Heart left ventricle (tissue), 13 donors: ENCODE results near the gene ISOC1.

ENCODE experiments used
- POLR2A ChIP-seq, 2 donors: fragments of 450-650 bp; IDR thresholded peaks; one replicate each; pipeline ENCODE4 v1.6.1; 2017; ENCODE audit warnings: antibody characterized with exemption in 2 of 2, mild to moderate bottlenecking in 2 of 2, moderate library complexity in 2 of 2
- TF ChIP-seq, protein P1 (sequence below), 12 donors: fragments of 200-600 bp; sonication (generic) in 4 of 12; IDR thresholded peaks; one replicate each; pipeline versions ENCODE4 v1.5.0 to v1.8.0; 2018 to 2022; ENCODE audit warnings: antibody characterized with exemption in 12 of 12, mild to moderate bottlenecking in 5 of 12
- donor health status: ischemic (EF 13 %, LVEDD 7.1; RV severe dilation, severe dysfunction).
- donor health status: DM: no; HTN: yes; CAD: no.
- donor health status: DM: no; HTN: no; CAD: no.
- donor health status: ischemic (EF 25% LVEDD 6.9; RV normal size, moderate dysfunction).
- donor health status: ischemic (EF 25% LVEDD 5.7; RV mildly dilated, moderate dysfunction).
- donor health status: ischemic (EF 35%, LVEDD 5.7; RV mildly dilated, moderate dysfunction).
- donor health status: nonischemic (EF 11% LVEDD 7.7; RV severe dilation, severe dysfunction).
- donor health status: DM: yes; HTN: yes; CAD: no.
- donor health status: PGD.
- donor health status: ischemic (EF 29% LVEDD 5.4; RV normal size, mild dysfunction).
- donor health status: nonischemic (EF 23%, LVEDD 6.1; RV moderate dilation, normal function).

DNA sequence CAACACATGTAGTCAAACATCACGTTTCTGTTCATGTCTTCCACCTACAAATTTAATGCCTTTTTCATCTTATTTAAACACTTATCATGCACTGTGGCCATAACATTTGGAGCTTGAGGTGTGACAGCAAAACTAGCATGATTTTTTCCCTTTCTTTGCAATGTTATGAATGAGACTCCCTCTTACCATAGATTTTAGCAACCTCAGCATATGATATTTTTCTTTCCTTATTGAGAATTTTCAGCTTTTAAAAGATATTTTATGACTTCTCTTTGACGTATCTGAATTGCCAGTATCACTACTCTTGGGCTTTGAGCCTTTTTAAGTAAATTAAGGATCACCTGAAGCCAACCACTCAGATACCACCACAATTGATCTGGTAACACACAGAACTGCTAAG, 32.7 kb upstream of the ISOC1 start:
- TF ChIP-seq, protein P1, sequence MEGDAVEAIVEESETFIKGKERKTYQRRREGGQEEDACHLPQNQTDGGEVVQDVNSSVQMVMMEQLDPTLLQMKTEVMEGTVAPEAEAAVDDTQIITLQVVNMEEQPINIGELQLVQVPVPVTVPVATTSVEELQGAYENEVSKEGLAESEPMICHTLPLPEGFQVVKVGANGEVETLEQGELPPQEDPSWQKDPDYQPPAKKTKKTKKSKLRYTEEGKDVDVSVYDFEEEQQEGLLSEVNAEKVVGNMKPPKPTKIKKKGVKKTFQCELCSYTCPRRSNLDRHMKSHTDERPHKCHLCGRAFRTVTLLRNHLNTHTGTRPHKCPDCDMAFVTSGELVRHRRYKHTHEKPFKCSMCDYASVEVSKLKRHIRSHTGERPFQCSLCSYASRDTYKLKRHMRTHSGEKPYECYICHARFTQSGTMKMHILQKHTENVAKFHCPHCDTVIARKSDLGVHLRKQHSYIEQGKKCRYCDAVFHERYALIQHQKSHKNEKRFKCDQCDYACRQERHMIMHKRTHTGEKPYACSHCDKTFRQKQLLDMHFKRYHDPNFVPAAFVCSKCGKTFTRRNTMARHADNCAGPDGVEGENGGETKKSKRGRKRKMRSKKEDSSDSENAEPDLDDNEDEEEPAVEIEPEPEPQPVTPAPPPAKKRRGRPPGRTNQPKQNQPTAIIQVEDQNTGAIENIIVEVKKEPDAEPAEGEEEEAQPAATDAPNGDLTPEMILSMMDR (IDR thresholded peaks at IDR 0.05): no peak
- TF ChIP-seq POLR2A (IDR thresholded peaks at IDR 0.05): no peak
